Activated CD4-positive, alpha-beta T cell treated with anti-CD3 and anti-CD28 coated beads for 36 hours (primary cell): ENCODE measurements around the gene FBXO31. TPM values are rescaled to one million over a fixed set of nuclear protein-coding genes. Genes with fewer than 3 reads are reported as not detected.
A peak's percentile ranks its signal among the peaks of the same experiment; 100 is the strongest.
"Not testable (repeated sequence)": the region's sequence is repeated elsewhere in the genome, so short reads cannot be mapped to it uniquely, and the experiment has no call there.

Source experiments
- ATAC-seq: fragments of 200-7000 bp; cut with Tn5 transposase; one replicate; pipeline ENCODE4 v1.10.0; 2021; ENCODE audit warnings: mild to moderate bottlenecking, moderate library complexity
- CTCF ChIA-PET: fragments of 350-600 bp; sonication (Branson Sonifier 250); formaldehyde crosslinking; loops from one replicate; lab custom pipeline; 2021; ENCODE audit warnings: antibody characterized with exemption; lab: Charles Lee
- POLR2A ChIA-PET: fragments of 350-600 bp; sonication (Branson Sonifier 250); formaldehyde crosslinking; loops from one replicate; lab custom pipeline; 2021; ENCODE audit warnings: antibody characterized with exemption, inconsistent platforms; lab: Charles Lee
- DNase-seq: peaks from one replicate; pipeline ENCODE4 v3.0.0-alpha.2; 2020
- H3K27ac Mint-ChIP-seq: one replicate; pipeline ENCODE4 v1.8.0; 2021; ENCODE audit warnings: mixed read lengths
- H3K27me3 Mint-ChIP-seq: one replicate; pipeline ENCODE4 v1.8.0; 2021; ENCODE audit warnings: mixed read lengths
- H3K36me3 Mint-ChIP-seq: one replicate; pipeline ENCODE4 v1.8.0; 2021; ENCODE audit warnings: low read depth, mixed read lengths
- H3K4me1 Mint-ChIP-seq: one replicate; pipeline ENCODE4 v1.8.0; 2021; ENCODE audit warnings: mixed read lengths
- H3K4me3 Mint-ChIP-seq: one replicate; pipeline ENCODE4 v1.8.0; 2021; ENCODE audit warnings: mild to moderate bottlenecking, moderate library complexity, mixed read lengths
- H3K9me3 Mint-ChIP-seq: one replicate; pipeline ENCODE4 v1.8.0; 2021; ENCODE audit warnings: low read depth, mixed read lengths
- intact Hi-C, 2 experiments: fragments of 100-400 bp; cut with DNase I in 1 of 2; cut with micrococcal nuclease in 1 of 2; formaldehyde crosslinking; loops; one replicate each; pipeline versions ENCODE4 v1.14.2 to v1.15.1; 2022 to 2024; cut with DNase I, micrococcal nuclease
- total RNA-seq, 2 experiments: library from RNA; stranded (reverse); gene quantifications; one replicate each; pipeline ENCODE4 v1.2.3, GENCODE V29; 2021

FBXO31 gene
- total RNA-seq, 2 experiments from 2014 or later = 26.8 to 33.0 TPM

- H3K4me3 Mint-ChIP-seq = no peak overlapping the region
- peaks cover 20% of the 10 kb centered on the region for H3K36me3 Mint-ChIP-seq
- peaks cover 11% of the 10 kb centered on the region for H3K4me1 Mint-ChIP-seq
- H3K27ac Mint-ChIP-seq = peak overlapping the region; percentile 58
- DNase-seq (no peak), ATAC-seq (no peak)
- intact Hi-C loops = loop anchor here in 1 of 2 experiments (5.0 kb wide), 1 partner anchor 34 kb away; the partner anchor contains the start of gene FBXO31
- POLR2A ChIA-PET = no interaction called here
- CTCF ChIA-PET = interaction anchor here (0.6 kb wide), 1 partner anchor 78 kb away, joined by 4 read pairs; no protein-coding TSS in a partner anchor
- no peaks in the 10 kb centered on the region for H3K9me3 Mint-ChIP-seq
- H3K27me3 Mint-ChIP-seq = no peaks in the 10 kb centered on the region
Observed at GRCh38 chr16:87347932-87348615, 35.5 kb downstream of the FBXO31 start.

GRCh38 chr16:87346517-87347060 is 37.0 kb downstream of the FBXO31 start:
- POLR2A ChIA-PET = no interaction called here
- no peaks in the 10 kb centered on the region for H3K9me3 Mint-ChIP-seq

GRCh38 chr16:87345726-87346424 is 37.7 kb downstream of the FBXO31 start:
- ChIA-PET POLR2A (no interaction called here), CTCF (no interaction called here)
- no peaks in the 10 kb centered on the region for H3K9me3 Mint-ChIP-seq
- H3K4me1 Mint-ChIP-seq = peaks cover 11% of the 10 kb centered on the region
- intact Hi-C loops = loop anchor here in 1 of 2 experiments (5.0 kb wide), 1 partner anchor 36 kb away; the partner anchor contains the start of gene FBXO31
- DNase-seq (no peak), ATAC-seq (no peak)
- no peaks in the 10 kb centered on the region for H3K27me3 Mint-ChIP-seq
- H3K4me3 Mint-ChIP-seq = no peak overlapping the region
- H3K36me3 Mint-ChIP-seq = peaks cover 33% of the 10 kb centered on the region
- H3K27ac Mint-ChIP-seq = peak overlapping the region; percentile 97

More at GRCh38 chr16:87346517-87347060, 37.0 kb downstream of the FBXO31 start:
- Mint-ChIP-seq H3K36me3 (peaks cover 30% of the 10 kb centered on the region), H3K4me3 (no peak overlapping the region), H3K4me1 (peaks cover 11% of the 10 kb centered on the region), H3K27ac (no peak overlapping the region), H3K27me3 (no peaks in the 10 kb centered on the region)
- no peak for ATAC-seq
- no peak for DNase-seq
- intact Hi-C loops = loop anchor here in 1 of 2 experiments (5.0 kb wide), 1 partner anchor 36 kb away; the partner anchor contains the start of gene FBXO31
- CTCF ChIA-PET = no interaction called here

GRCh38 chr16:87344931-87345631 is 38.5 kb downstream of the FBXO31 start:
- ATAC-seq = peak; percentile 87
- Mint-ChIP-seq H3K4me3 (no peak overlapping the region), H3K27ac (peak overlapping the region; percentile 97), H3K36me3 (peaks cover 36% of the 10 kb centered on the region), H3K27me3 (no peaks in the 10 kb centered on the region), H3K9me3 (no peaks in the 10 kb centered on the region), H3K4me1 (peaks cover 11% of the 10 kb centered on the region)
- intact Hi-C loops = loop anchor here in 1 of 2 experiments (5.0 kb wide), 1 partner anchor 37 kb away; the partner anchor contains the start of gene FBXO31
- ChIA-PET POLR2A (interaction anchor here (0.6 kb wide), 1 partner anchor 544 kb away, joined by 4 read pairs; no protein-coding TSS in a partner anchor), CTCF (no interaction called here)
- peak; percentile 74 for DNase-seq

GRCh38 chr16:87344165-87344930 is 39.2 kb downstream of the FBXO31 start:
- no peaks in the 10 kb centered on the region for H3K27me3 Mint-ChIP-seq
- ATAC-seq (no peak), DNase-seq (no peak)
- ChIA-PET CTCF (no interaction called here), POLR2A (no interaction called here)
- intact Hi-C loops = no loop called here
- no peak overlapping the region for H3K4me3 Mint-ChIP-seq
- peaks cover 11% of the 10 kb centered on the region for H3K4me1 Mint-ChIP-seq
- peak overlapping the region; percentile 65 for H3K27ac Mint-ChIP-seq
- no peaks in the 10 kb centered on the region for H3K9me3 Mint-ChIP-seq
- peaks cover 35% of the 10 kb centered on the region for H3K36me3 Mint-ChIP-seq

- Mint-ChIP-seq H3K9me3 (no peaks in the 10 kb centered on the region), H3K27ac (no peak overlapping the region), H3K4me3 (no peak overlapping the region), H3K36me3 (peaks cover 42% of the 10 kb centered on the region), H3K27me3 (no peaks in the 10 kb centered on the region), H3K4me1 (peaks cover 12% of the 10 kb centered on the region)
- no peak for ATAC-seq
- CTCF ChIA-PET = no interaction called here
- intact Hi-C loops = no loop called here
- DNase-seq = no peak
- POLR2A ChIA-PET = no interaction called here
Observed at GRCh38 chr16:87343753-87344050, 39.9 kb downstream of the FBXO31 start.

- ChIA-PET CTCF (no interaction called here), POLR2A (no interaction called here)
- Mint-ChIP-seq H3K36me3 (peaks cover 43% of the 10 kb centered on the region), H3K4me3 (no peak overlapping the region), H3K27ac (no peak overlapping the region), H3K9me3 (no peaks in the 10 kb centered on the region), H3K4me1 (peaks cover 12% of the 10 kb centered on the region), H3K27me3 (no peaks in the 10 kb centered on the region)
- ATAC-seq (no peak), DNase-seq (no peak)
- intact Hi-C loops = no loop called here
Observed at GRCh38 chr16:87342978-87343752, 40.4 kb downstream of the FBXO31 start.

GRCh38 chr16:87342504-87342903 is 41.1 kb downstream of the FBXO31 start:
- ChIA-PET POLR2A (no interaction called here), CTCF (no interaction called here)
- Mint-ChIP-seq H3K4me1 (peaks cover 16% of the 10 kb centered on the region), H3K9me3 (no peaks in the 10 kb centered on the region), H3K27ac (no peak overlapping the region), H3K36me3 (peaks cover 44% of the 10 kb centered on the region), H3K27me3 (no peaks in the 10 kb centered on the region), H3K4me3 (no peak overlapping the region)
- ATAC-seq (no peak), DNase-seq (no peak)
- intact Hi-C loops = no loop called here

GRCh38 chr16:87340198-87340597 is 43.4 kb downstream of the FBXO31 start:
- POLR2A ChIA-PET = no interaction called here

GRCh38 chr16:87339724-87340105 is 43.9 kb downstream of the FBXO31 start:
- ATAC-seq, H3K27ac Mint-ChIP-seq, POLR2A ChIA-PET, DNase-seq, H3K4me3 Mint-ChIP-seq, H3K9me3 Mint-ChIP-seq, CTCF ChIA-PET, intact Hi-C loops, H3K27me3 Mint-ChIP-seq: not testable (repeated sequence)
- Mint-ChIP-seq H3K36me3 (peaks cover 44% of the 10 kb centered on the region), H3K4me1 (peaks cover 12% of the 10 kb centered on the region)

More at GRCh38 chr16:87340198-87340597, 43.4 kb downstream of the FBXO31 start:
- Mint-ChIP-seq H3K36me3 (peaks cover 41% of the 10 kb centered on the region), H3K4me3 (no peak overlapping the region), H3K4me1 (peaks cover 12% of the 10 kb centered on the region), H3K27ac (no peak overlapping the region), H3K9me3 (no peaks in the 10 kb centered on the region), H3K27me3 (no peaks in the 10 kb centered on the region)
- ATAC-seq (no peak), DNase-seq (no peak)
- CTCF ChIA-PET = interaction anchor here (1.0 kb wide), 1 partner anchor 19 kb away, joined by 3 read pairs; no protein-coding TSS in a partner anchor
- intact Hi-C loops = no loop called here
